Memory B cell (primary cell): ENCODE data around the gene AARSD1.
"Not testable (repeated sequence)": the region's sequence is repeated elsewhere in the genome, so short reads cannot be mapped to it uniquely, and the experiment has no call there.

Source experiments
- ATAC-seq: fragments of 150-1000 bp; cut with Tn5 transposase; 2 replicates; pipeline ENCODE4 v1.10.0; 2021; ENCODE audit warnings: low read depth, mild to moderate bottlenecking, moderate library complexity
- DNase-seq, 2 donors: peaks; one replicate each; pipeline ENCODE4 v3.0.0; 2022; ENCODE audit warnings: low spot score in 2 of 2
- H3K27ac Mint-ChIP-seq: one replicate; pipeline ENCODE4 v1.8.0; 2022; ENCODE audit warnings: mild to moderate bottlenecking, moderate library complexity, mixed read lengths
- H3K27me3 Mint-ChIP-seq: one replicate; pipeline ENCODE4 v1.8.0; 2022; ENCODE audit warnings: mixed read lengths
- H3K36me3 Mint-ChIP-seq: one replicate; pipeline ENCODE4 v1.8.0; 2022; ENCODE audit warnings: mild to moderate bottlenecking, mixed read lengths
- H3K4me1 Mint-ChIP-seq: one replicate; pipeline ENCODE4 v1.8.0; 2022; ENCODE audit warnings: mixed read lengths
- H3K4me3 Mint-ChIP-seq: one replicate; pipeline ENCODE4 v1.8.0; 2022; ENCODE audit warnings: mild to moderate bottlenecking, moderate library complexity, mixed read lengths
- H3K9me3 Mint-ChIP-seq: one replicate; pipeline ENCODE4 v1.8.0; 2022; ENCODE audit warnings: mixed read lengths

The AARSD1 gene

GRCh38 chr17:42964161-42964932 lies at the start of gene AARSD1:
Gene AARSD1, minus strand, starts transcription at chr17:42964454. Its CDS starts 14 bp downstream, at chr17:42964440.
- peaks cover 9% of the 10 kb centered on the region for H3K36me3 Mint-ChIP-seq
- peak; percentile 78 to 83 for DNase-seq
- peak within 1 kb of the TSS; percentile 93 for H3K27ac Mint-ChIP-seq
- ATAC-seq, result peak; percentile 94
- peaks cover 17% of the 10 kb centered on the region for H3K4me1 Mint-ChIP-seq
- H3K4me3 Mint-ChIP-seq, result peak within 1 kb of the TSS; percentile 94
- no peaks in the 10 kb centered on the region for H3K9me3 Mint-ChIP-seq
- H3K27me3 Mint-ChIP-seq, result no peaks in the 10 kb centered on the region

DNA sequence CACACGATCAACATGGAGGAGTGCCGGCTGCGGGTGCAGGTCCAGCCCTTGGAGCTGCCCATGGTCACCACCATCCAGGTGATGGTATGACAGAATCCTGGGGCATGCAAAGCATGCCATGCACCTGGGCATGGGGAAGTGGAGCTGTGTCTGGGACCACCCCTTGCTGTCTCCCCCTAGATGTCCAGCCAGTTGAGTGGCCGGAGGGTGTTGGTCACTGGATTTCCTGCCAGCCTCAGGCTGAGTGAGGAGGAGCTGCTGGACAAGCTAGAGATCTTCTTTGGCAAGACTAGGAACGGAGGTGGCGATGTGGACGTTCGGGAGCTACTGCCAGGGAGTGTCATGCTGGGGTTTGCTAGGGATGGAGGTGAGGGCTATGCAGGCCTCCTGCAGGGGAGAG lies 49.0 kb upstream of the AARSD1 start:
- Mint-ChIP-seq H3K4me3 (no peak overlapping the region), H3K9me3 (no peaks in the 10 kb centered on the region), H3K27me3 (no peaks in the 10 kb centered on the region), H3K36me3 (peaks cover 16% of the 10 kb centered on the region), H3K4me1 (peaks cover 7% of the 10 kb centered on the region), H3K27ac (peak overlapping the region; percentile 9)
- DNase-seq, result no peak
- no peak for ATAC-seq

- peak overlapping the region; percentile 47 for H3K27ac Mint-ChIP-seq
- no peaks in the 10 kb centered on the region for H3K27me3 Mint-ChIP-seq
- DNase-seq (no peak), ATAC-seq (no peak)
- H3K36me3 Mint-ChIP-seq, result peaks cover 16% of the 10 kb centered on the region
- H3K4me3 Mint-ChIP-seq, result no peak overlapping the region
- H3K4me1 Mint-ChIP-seq, result peaks cover 5% of the 10 kb centered on the region
- no peaks in the 10 kb centered on the region for H3K9me3 Mint-ChIP-seq
Observed at GRCh38 chr17:43011728-43012472, 47.6 kb upstream of the AARSD1 start.

GRCh38 chr17:43010667-43011308 lies 46.5 kb upstream of the AARSD1 start:
- no peaks in the 10 kb centered on the region for H3K27me3 Mint-ChIP-seq
- peak overlapping the region; percentile 31 for H3K27ac Mint-ChIP-seq
- no peaks in the 10 kb centered on the region for H3K9me3 Mint-ChIP-seq
- H3K4me3 Mint-ChIP-seq, result no peak overlapping the region
- DNase-seq (no peak), ATAC-seq (no peak)
- H3K36me3 Mint-ChIP-seq, result peaks cover 14% of the 10 kb centered on the region
- H3K4me1 Mint-ChIP-seq, result peaks cover 7% of the 10 kb centered on the region

DNA sequence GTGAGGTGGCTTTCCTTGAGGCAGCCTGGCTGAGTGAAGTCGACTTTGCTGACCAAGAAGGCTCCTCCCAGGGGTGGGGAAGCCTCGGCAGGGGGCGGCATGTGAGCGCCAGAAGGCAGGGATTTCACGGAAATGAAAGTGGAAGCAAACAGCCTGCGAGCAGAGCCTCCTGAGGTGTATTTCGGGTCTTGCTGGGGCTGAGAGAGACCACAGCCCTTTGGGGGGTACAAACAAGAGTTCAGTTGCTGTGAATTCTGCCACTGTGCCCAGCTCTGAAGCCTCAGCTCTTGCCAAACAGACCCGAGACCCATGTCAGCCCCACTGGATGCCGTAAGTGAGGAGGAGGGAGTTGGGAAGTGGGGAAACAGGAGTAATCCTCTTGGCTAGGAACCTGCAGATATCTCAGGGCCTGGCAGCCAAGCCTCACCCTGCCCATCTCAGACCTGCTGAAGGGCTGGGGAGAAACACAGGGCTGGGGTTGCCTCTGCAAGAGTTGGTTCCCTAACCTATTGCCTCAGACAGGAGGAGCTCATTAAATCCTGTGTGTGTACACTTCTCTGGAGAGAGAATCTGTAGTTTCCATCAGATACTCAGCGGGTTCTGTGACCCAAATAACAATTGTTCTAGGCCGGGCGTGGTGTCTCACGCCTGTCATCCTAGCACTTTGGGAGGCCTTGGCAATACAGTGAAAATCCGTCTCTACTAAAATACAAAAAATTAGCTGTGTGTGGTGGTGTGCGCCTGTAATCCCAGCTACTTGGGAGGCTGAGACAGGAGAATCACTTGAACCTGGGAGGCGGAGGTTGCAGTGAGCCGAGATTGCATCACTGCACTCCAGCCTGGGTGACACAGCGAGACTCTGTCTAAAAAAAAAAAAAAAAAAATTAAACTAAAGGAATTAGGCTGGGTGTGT lies 42.6 kb upstream of the AARSD1 start, which contains the start of gene IFI35:
Gene IFI35 (plus strand): TSS at position 146 of the 913 bp plus-strand sequence. CDS start 164 bp downstream, at position 310.
- peaks cover 7% of the 10 kb centered on the region for H3K4me1 Mint-ChIP-seq

GRCh38 chr17:43003542-43004172 lies 39.4 kb upstream of the AARSD1 start:
- Mint-ChIP-seq H3K9me3 (no peaks in the 10 kb centered on the region), H3K36me3 (peaks cover 14% of the 10 kb centered on the region), H3K27me3 (no peaks in the 10 kb centered on the region), H3K4me3 (no peak overlapping the region), H3K4me1 (peaks cover 13% of the 10 kb centered on the region), H3K27ac (no peak overlapping the region)
- DNase-seq, result no peak
- no peak for ATAC-seq

More for the DNA sequence above, 42.6 kb upstream of the AARSD1 start, which contains the start of gene IFI35:
- H3K36me3 Mint-ChIP-seq, result peaks cover 6% of the 10 kb centered on the region
- H3K4me3 Mint-ChIP-seq, result peak within 1 kb of the TSS; percentile 99
- H3K27me3 Mint-ChIP-seq, result no peaks in the 10 kb centered on the region
- H3K27ac Mint-ChIP-seq, result peak within 1 kb of the TSS; percentile 92
- no peaks in the 10 kb centered on the region for H3K9me3 Mint-ChIP-seq
- peak; percentile 72 to 83 for DNase-seq
- ATAC-seq, result peak; percentile 100

GRCh38 chr17:43000894-43001293 lies 36.6 kb upstream of the AARSD1 start:
- not testable (repeated sequence) for H3K4me3 Mint-ChIP-seq, H3K27me3 Mint-ChIP-seq, H3K9me3 Mint-ChIP-seq, ATAC-seq, DNase-seq
- peaks cover 14% of the 10 kb centered on the region for H3K36me3 Mint-ChIP-seq
- peaks cover 16% of the 10 kb centered on the region for H3K4me1 Mint-ChIP-seq
- H3K27ac Mint-ChIP-seq, result peak overlapping the region; percentile 50

- no peak for ATAC-seq
- H3K27ac Mint-ChIP-seq, result peak overlapping the region; percentile 98
- H3K4me1 Mint-ChIP-seq, result peaks cover 21% of the 10 kb centered on the region
- peak overlapping the region; percentile 95 for H3K4me3 Mint-ChIP-seq
- H3K9me3 Mint-ChIP-seq, result no peaks in the 10 kb centered on the region
- H3K36me3 Mint-ChIP-seq, result peaks cover 14% of the 10 kb centered on the region
- no peaks in the 10 kb centered on the region for H3K27me3 Mint-ChIP-seq
- DNase-seq, result no peak
Observed at GRCh38 chr17:42999003-42999525, 34.8 kb upstream of the AARSD1 start.

GRCh38 chr17:42997984-42998938 lies 34.0 kb upstream of the AARSD1 start, which contains the start of gene RPL27:
Gene RPL27, plus strand, starts transcription at chr17:42998419. Its CDS starts 332 bp downstream, at chr17:42998751.
- ATAC-seq, result peak; percentile 93
- H3K27me3 Mint-ChIP-seq, result no peaks in the 10 kb centered on the region
- peak within 1 kb of the TSS; percentile 95 for H3K4me3 Mint-ChIP-seq
- peaks cover 13% of the 10 kb centered on the region for H3K36me3 Mint-ChIP-seq
- DNase-seq, result peak; percentile 94 to 95
- peak within 1 kb of the TSS; percentile 98 for H3K27ac Mint-ChIP-seq
- no peaks in the 10 kb centered on the region for H3K9me3 Mint-ChIP-seq
- peaks cover 21% of the 10 kb centered on the region for H3K4me1 Mint-ChIP-seq

GRCh38 chr17:42997390-42997983 lies 33.2 kb upstream of the AARSD1 start:
- Mint-ChIP-seq H3K4me1 (peaks cover 21% of the 10 kb centered on the region), H3K36me3 (peaks cover 14% of the 10 kb centered on the region), H3K27me3 (no peaks in the 10 kb centered on the region), H3K9me3 (no peaks in the 10 kb centered on the region), H3K27ac (peak overlapping the region; percentile 98), H3K4me3 (peak overlapping the region; percentile 95)
- DNase-seq (no peak), ATAC-seq (no peak)

- not testable (repeated sequence) for H3K9me3 Mint-ChIP-seq, H3K4me3 Mint-ChIP-seq, DNase-seq, H3K27ac Mint-ChIP-seq, ATAC-seq, H3K27me3 Mint-ChIP-seq
- Mint-ChIP-seq H3K36me3 (peaks cover 18% of the 10 kb centered on the region), H3K4me1 (peaks cover 18% of the 10 kb centered on the region)
Observed at GRCh38 chr17:42993913-42994312, 29.7 kb upstream of the AARSD1 start.
